ENCODE data around the gene CYB5RL.

DNA sequence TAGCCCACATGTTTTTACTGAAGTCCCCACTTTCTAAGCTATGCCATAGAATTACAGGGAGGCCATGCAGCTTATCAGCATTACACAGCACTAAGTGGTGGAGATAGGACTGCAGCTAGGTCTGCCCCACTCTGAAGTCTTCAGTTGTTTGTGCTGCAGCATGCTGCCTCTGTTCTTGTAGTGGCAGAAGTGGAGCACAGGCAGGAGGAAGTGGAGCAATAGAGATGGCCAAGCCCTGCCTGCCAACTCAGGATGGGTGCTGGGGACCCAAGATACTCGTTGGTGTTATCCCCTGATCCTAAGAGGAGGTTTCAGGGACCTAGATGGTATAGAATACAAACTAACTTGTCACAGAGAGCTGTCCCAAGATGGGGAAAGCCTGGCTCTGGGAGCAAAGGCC, 13.0 kb upstream of the CYB5RL start:
- TF ChIP-seq POLR2A (IDR thresholded peaks at IDR 0.05), result no peak
- TF ChIP-seq, protein P1, sequence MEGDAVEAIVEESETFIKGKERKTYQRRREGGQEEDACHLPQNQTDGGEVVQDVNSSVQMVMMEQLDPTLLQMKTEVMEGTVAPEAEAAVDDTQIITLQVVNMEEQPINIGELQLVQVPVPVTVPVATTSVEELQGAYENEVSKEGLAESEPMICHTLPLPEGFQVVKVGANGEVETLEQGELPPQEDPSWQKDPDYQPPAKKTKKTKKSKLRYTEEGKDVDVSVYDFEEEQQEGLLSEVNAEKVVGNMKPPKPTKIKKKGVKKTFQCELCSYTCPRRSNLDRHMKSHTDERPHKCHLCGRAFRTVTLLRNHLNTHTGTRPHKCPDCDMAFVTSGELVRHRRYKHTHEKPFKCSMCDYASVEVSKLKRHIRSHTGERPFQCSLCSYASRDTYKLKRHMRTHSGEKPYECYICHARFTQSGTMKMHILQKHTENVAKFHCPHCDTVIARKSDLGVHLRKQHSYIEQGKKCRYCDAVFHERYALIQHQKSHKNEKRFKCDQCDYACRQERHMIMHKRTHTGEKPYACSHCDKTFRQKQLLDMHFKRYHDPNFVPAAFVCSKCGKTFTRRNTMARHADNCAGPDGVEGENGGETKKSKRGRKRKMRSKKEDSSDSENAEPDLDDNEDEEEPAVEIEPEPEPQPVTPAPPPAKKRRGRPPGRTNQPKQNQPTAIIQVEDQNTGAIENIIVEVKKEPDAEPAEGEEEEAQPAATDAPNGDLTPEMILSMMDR (IDR thresholded peaks at IDR 0.05), result no peak
- no peak for TF ChIP-seq EP300 (IDR thresholded peaks at IDR 0.05)
- no peak for TF ChIP-seq POLR2AphosphoS5 (IDR thresholded peaks at IDR 0.05)
